Measurements from ENCODE around the gene TUBA1C. TPM values are rescaled to one million over a fixed set of nuclear protein-coding genes. Genes with fewer than 3 reads are reported as not detected.
"Not testable (repeated sequence)": the region's sequence is repeated elsewhere in the genome, so short reads cannot be mapped to it uniquely, and the experiment has no call there.

TUBA1C gene
- polyA plus RNA-seq, 1 experiment, result 2,194 TPM

DNA sequence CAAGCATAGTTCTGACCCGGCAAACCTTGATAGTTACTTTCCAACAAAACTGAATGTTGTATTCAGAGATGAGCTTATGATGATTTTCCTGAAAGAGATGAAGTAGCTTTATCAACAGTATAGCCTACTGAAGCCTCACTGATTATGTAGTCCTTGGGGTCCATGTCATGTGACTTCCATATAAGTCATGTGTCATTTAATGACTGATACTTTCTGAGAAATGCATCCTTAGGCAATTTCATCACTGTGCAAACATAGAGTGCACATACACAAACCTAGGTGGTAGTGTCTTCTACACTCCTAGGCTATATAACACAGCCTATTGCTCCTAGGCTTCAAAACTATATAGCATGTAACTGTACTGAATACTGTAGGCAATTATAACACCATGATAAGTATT lies 28.5 kb upstream of the TUBA1C start:
- ChIA-PET CTCF (interaction anchor here (1.8 to 5.2 kb wide), 8 partner anchors 7 to 173 kb away, joined by 6 to 48 read pairs (median 12); partner anchors contain the start of genes DHH and TUBA1B), POLR2A (interaction anchor here (0.6 kb wide), 1 partner anchor 48 kb away, joined by 3 read pairs; no protein-coding TSS in a partner anchor)
- no peak for TF ChIP-seq CTCF (IDR thresholded peaks at IDR 0.05; ENCODE audit: insufficient read depth, low read depth, low read length)
- no peak overlapping the region for H3K4me3 ChIP-seq (ENCODE audit: low read depth, low read length)
- DNase-seq (ENCODE audit: low read depth), result no peak
- H3K27me3 ChIP-seq (ENCODE audit: control insufficient read depth, insufficient read depth, low read length), result no peaks in the 10 kb centered on the region
- H3K36me3 ChIP-seq (ENCODE audit: control insufficient read depth, insufficient read depth, low read length), result no peaks in the 10 kb centered on the region

DNA sequence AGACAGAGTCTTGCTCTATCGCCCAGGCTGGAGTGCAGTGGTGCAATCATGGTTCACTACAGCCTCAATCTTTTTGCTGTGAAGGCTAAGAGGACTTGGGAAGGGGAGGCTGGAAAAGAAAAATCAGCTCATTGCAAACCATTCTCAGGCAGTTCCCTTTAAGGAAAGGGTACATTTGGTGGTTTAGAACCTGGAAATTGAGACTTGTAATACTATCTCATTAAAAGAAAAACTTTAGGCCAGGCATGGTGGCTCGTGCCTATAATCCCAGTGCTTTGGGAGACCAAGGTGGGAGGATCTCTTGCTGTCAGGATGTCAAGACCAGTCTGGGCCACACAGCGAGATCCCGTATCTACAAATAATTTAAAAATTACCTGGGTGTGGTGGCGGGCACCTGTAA lies 21.3 kb upstream of the TUBA1C start:
- DNase-seq (ENCODE audit: low read depth), result no peak
- CTCF ChIA-PET, result interaction anchor here (0.6 to 4.0 kb wide), 11 partner anchors 9 to 460 kb away, joined by 3 to 48 read pairs (median 4); partner anchors contain the start of genes TUBA1B and TUBA1C
- no peaks in the 10 kb centered on the region for H3K36me3 ChIP-seq (ENCODE audit: control insufficient read depth, insufficient read depth, low read length)
- POLR2A ChIA-PET, result interaction anchor here (0.6 to 1.9 kb wide), 5 partner anchors 17 to 424 kb away, joined by 3 to 24 read pairs (median 5); partner anchors contain the start of gene TUBA1B
- no peak for TF ChIP-seq CTCF (IDR thresholded peaks at IDR 0.05; ENCODE audit: insufficient read depth, low read depth, low read length)
- no peaks in the 10 kb centered on the region for H3K27me3 ChIP-seq (ENCODE audit: control insufficient read depth, insufficient read depth, low read length)
- no peak overlapping the region for H3K4me3 ChIP-seq (ENCODE audit: low read depth, low read length)

DNA sequence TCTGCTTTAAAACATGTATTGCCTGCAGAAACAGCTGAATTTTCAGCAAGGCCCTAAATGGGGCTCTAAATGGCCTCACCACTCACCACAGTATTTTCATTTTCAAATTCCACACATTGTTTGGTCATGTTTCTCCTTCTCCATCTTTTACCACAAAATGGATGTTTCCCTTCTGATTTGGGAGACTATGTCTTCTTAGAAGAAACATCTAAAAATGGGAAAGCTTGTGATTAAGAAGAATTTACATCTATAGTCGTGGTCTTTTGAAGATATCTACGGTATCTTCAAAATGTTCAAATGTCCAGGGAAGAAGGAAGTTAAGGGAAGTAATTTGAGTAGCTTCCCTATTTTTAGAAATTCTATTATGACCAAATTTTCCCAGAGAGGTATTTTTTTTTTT lies 20.7 kb upstream of the TUBA1C start:
- H3K36me3 ChIP-seq (ENCODE audit: control insufficient read depth, insufficient read depth, low read length), result no peaks in the 10 kb centered on the region
- H3K4me3 ChIP-seq (ENCODE audit: low read depth, low read length), result no peak overlapping the region
- ChIA-PET POLR2A (interaction anchor here (0.6 to 1.9 kb wide), 6 partner anchors 9 to 425 kb away, joined by 3 to 24 read pairs (median 5); partner anchors contain the start of gene TUBA1B), CTCF (interaction anchor here (0.6 to 4.0 kb wide), 13 partner anchors 9 to 460 kb away, joined by 3 to 48 read pairs (median 4); partner anchors contain the start of genes TUBA1B and TUBA1C)
- no peaks in the 10 kb centered on the region for H3K27me3 ChIP-seq (ENCODE audit: control insufficient read depth, insufficient read depth, low read length)
- DNase-seq (ENCODE audit: low read depth), result peak; percentile 73
- no peak for TF ChIP-seq CTCF (IDR thresholded peaks at IDR 0.05; ENCODE audit: insufficient read depth, low read depth, low read length)

DNA sequence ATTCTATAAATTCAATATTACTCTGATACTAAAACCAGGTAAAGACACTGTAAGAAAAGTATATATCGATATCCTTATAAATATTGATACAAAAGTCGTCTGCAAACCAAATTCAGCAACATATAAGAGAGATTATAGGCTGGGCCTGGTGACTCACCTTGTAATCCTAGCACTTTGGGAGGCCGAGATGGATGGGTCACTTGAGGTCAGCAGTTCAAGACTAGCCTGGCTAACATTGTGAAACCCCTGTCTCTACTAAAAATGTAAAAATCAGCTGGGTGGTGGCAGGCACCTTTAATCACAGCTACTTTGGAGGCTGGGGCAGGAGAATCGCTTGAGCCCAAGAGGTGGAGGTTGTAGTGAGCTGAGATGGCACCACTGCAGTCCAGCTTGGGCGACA lies 13.5 kb upstream of the TUBA1C start:
- TF ChIP-seq CTCF (IDR thresholded peaks at IDR 0.05; ENCODE audit: insufficient read depth, low read depth, low read length), result no peak
- no peak overlapping the region for H3K4me3 ChIP-seq (ENCODE audit: low read depth, low read length)
- ChIA-PET POLR2A (no interaction called here), CTCF (interaction anchor here (0.7 to 1.6 kb wide), 2 partner anchors 9 to 12 kb away, joined by 3 read pairs; no protein-coding TSS in a partner anchor)
- no peak for DNase-seq (ENCODE audit: low read depth)
- no peaks in the 10 kb centered on the region for H3K27me3 ChIP-seq (ENCODE audit: control insufficient read depth, insufficient read depth, low read length)
- H3K36me3 ChIP-seq (ENCODE audit: control insufficient read depth, insufficient read depth, low read length), result no peaks in the 10 kb centered on the region

GRCh38 chr12:49253033-49253623 lies 11.8 kb upstream of the TUBA1C start:
- Histone ChIP-seq H3K27me3 (ENCODE audit: control insufficient read depth, insufficient read depth, low read length) (no peaks in the 10 kb centered on the region), H3K4me3 (ENCODE audit: low read depth, low read length) (no peak overlapping the region), H3K36me3 (ENCODE audit: control insufficient read depth, insufficient read depth, low read length) (no peaks in the 10 kb centered on the region)
- peak; percentile 43 for DNase-seq (ENCODE audit: low read depth)
- ChIA-PET CTCF (interaction anchor here (0.6 to 1.4 kb wide), 3 partner anchors 8 to 76 kb away, joined by 3 to 5 read pairs (median 4); no protein-coding TSS in a partner anchor), POLR2A (no interaction called here)
- TF ChIP-seq CTCF (IDR thresholded peaks at IDR 0.05; ENCODE audit: insufficient read depth, low read depth, low read length), result no peak

DNA sequence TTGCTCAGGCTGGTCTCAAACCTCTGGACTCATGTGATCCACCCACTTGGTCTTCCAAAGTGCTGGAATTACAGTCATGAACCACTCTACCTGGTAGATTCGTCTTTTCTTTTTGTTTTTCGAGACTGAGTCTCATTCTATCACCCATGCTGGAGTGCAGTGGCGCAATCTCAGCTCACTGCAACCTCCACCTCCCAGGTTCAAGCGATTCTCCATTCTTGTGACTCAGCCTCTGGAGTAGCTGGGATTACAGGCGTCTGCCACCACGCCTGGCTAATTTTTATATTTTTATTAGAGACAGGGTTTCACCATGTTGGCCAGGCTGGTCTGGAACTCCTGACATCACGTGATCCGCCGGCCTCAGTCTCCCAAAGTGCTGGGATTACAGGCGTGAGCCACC lies 9.4 kb upstream of the TUBA1C start:
- H3K4me3 ChIP-seq (ENCODE audit: low read depth, low read length); H3K27me3 ChIP-seq (ENCODE audit: control insufficient read depth, insufficient read depth, low read length); H3K36me3 ChIP-seq (ENCODE audit: control insufficient read depth, insufficient read depth, low read length); POLR2A ChIA-PET; DNase-seq (ENCODE audit: low read depth): not testable (repeated sequence)
- CTCF ChIA-PET, result interaction anchor here (1.3 to 1.8 kb wide), 2 partner anchors 11 to 23 kb away, joined by 3 to 4 read pairs; no protein-coding TSS in a partner anchor

Measured in BJ (cell line).